H1 (cell line): ENCODE results near the gene RSBN1. TPM values are rescaled to one million over a fixed set of nuclear protein-coding genes. Genes with fewer than 3 reads are reported as not detected.

Experiments
- CTCF ChIA-PET: fragments of 300-600 bp; sonication (Branson Sonifier 250); formaldehyde crosslinking; loops from one replicate; lab custom pipeline; 2021; ENCODE audit not compliant: partially characterized antibody; lab: Charles Lee
- POLR2A ChIA-PET: fragments of 300-600 bp; sonication (Branson Sonifier 250); formaldehyde crosslinking; loops from one replicate; lab custom pipeline; 2021; ENCODE audit warnings: inconsistent platforms; ENCODE audit not compliant: partially characterized antibody; lab: Charles Lee
- DNase-seq, 2 experiments: peaks; one replicate each; pipeline versions ENCODE4 v3.0.0 to v3.0.0-alpha.2; 2010 to 2022; ENCODE audit warnings: low spot score in 2 of 2, low read depth in 1 of 2, mixed read lengths in 1 of 2
- FAIRE-seq: peaks from 2 replicates; lab custom pipeline; 2011; peaks lifted over from hg19 to GRCh38; lab: Jason Lieb, UNC
- H2AFZ ChIP-seq: 2 replicates; pipeline ENCODE4 v1.8.1; 2012; ENCODE audit warnings: low read length, inconsistent platforms
- H2AK5ac ChIP-seq: 2 replicates; pipeline ENCODE4 v1.6.1; 2013; ENCODE audit warnings: low read depth, low read length
- H2BK120ac ChIP-seq: replicated peaks from 2 replicates; pipeline ENCODE3; 2013; ENCODE audit warnings: low read depth, low read length, inconsistent platforms
- H2BK12ac ChIP-seq: 2 replicates; pipeline ENCODE4 v1.6.1; 2013; ENCODE audit warnings: low read depth, low read length
- H2BK15ac ChIP-seq: 2 replicates; pipeline ENCODE4 v1.6.1; 2013; ENCODE audit warnings: low read length
- H2BK20ac ChIP-seq: 2 replicates; pipeline ENCODE4 v1.6.1; 2013; ENCODE audit warnings: low read length
- H2BK5ac ChIP-seq: 2 replicates; pipeline ENCODE4 v1.6.1; 2013; ENCODE audit warnings: low read depth, low read length
- H3K14ac ChIP-seq: 2 replicates; pipeline ENCODE4 v1.6.1; 2013; ENCODE audit warnings: inconsistent platforms; ENCODE audit not compliant: insufficient read length
- H3K18ac ChIP-seq: 2 replicates; pipeline ENCODE4 v1.6.1; 2013; ENCODE audit warnings: low read length; ENCODE audit errors: extremely low read depth
- H3K23ac ChIP-seq: 2 replicates; pipeline ENCODE4 v1.6.1; 2013; ENCODE audit warnings: inconsistent platforms; ENCODE audit not compliant: insufficient read length
- H3K23me2 ChIP-seq: 2 replicates; pipeline ENCODE4 v1.6.1; 2013; ENCODE audit warnings: low read depth, low read length
- H3K27ac ChIP-seq: 2 replicates; pipeline ENCODE4 v1.6.1; 2011; ENCODE audit warnings: low read depth, low read length, inconsistent platforms
- H3K27me3 ChIP-seq, 4 experiments: replicated peaks in 1 of 4; 1 replicate in 1 of 4; 2 replicates in 3 of 4; pipeline versions ENCODE4 v1.6.1 to v1.8.1; 2011 to 2013; ENCODE audit warnings: low read length in 3 of 4, mild to moderate bottlenecking in 3 of 4, inconsistent platforms in 2 of 4, mixed read lengths in 2 of 4, moderate library complexity in 1 of 4; ENCODE audit not compliant: control insufficient read depth in 3 of 4, insufficient read depth in 3 of 4; ENCODE audit errors: extremely low read depth in 1 of 4
- H3K36me3 ChIP-seq, 4 experiments: 2 replicates each; pipeline versions ENCODE4 v1.6.1 to v1.8.1; 2011 to 2013; ENCODE audit warnings: mild to moderate bottlenecking in 4 of 4, low read length in 3 of 4, moderate library complexity in 2 of 4, control low read depth in 1 of 4, inconsistent platforms in 1 of 4; ENCODE audit not compliant: insufficient read depth in 4 of 4, control insufficient read depth in 2 of 4
- H3K4ac ChIP-seq: replicated peaks from 2 replicates; pipeline ENCODE3; 2013; ENCODE audit warnings: low read length, low read depth, mixed read lengths, inconsistent platforms; ENCODE audit not compliant: insufficient read length
- H3K4me1 ChIP-seq, 4 experiments: replicated peaks in 1 of 4; 1 replicate in 1 of 4; 2 replicates in 3 of 4; pipeline versions ENCODE4 v1.6.1 to v1.8.1; 2011 to 2013; ENCODE audit warnings: low read length in 3 of 4, inconsistent platforms in 2 of 4, mixed read lengths in 1 of 4; ENCODE audit not compliant: insufficient read depth in 4 of 4, control insufficient read depth in 3 of 4
- H3K4me2 ChIP-seq, 2 experiments: 2 replicates each; pipeline versions ENCODE4 v1.6.1 to v1.8.1; 2011 to 2013; ENCODE audit warnings: low read depth in 2 of 2, low read length in 2 of 2, control low read depth in 1 of 2, inconsistent platforms in 1 of 2, mild to moderate bottlenecking in 1 of 2; ENCODE audit not compliant: insufficient read depth in 1 of 2
- H3K4me3 ChIP-seq, 4 experiments: fragments of 200-600, 300-600 bp in 1 of 4; sonication (generic), shearing (Covaris generic), sonication (Bioruptor Twin) in 1 of 4; 2 replicates each; pipeline versions ENCODE4 v1.5.1 to v1.8.1; 2011 to 2016; ENCODE audit warnings: low read length in 4 of 4, low read depth in 3 of 4, control low read depth in 2 of 4, inconsistent platforms in 2 of 4, mild to moderate bottlenecking in 2 of 4, mixed read lengths in 1 of 4, moderate library complexity in 1 of 4; ENCODE audit not compliant: insufficient read depth in 2 of 4; ENCODE audit errors: extremely low read depth in 1 of 4
- H3K56ac ChIP-seq: replicated peaks from 2 replicates; pipeline ENCODE3; 2013; ENCODE audit warnings: low read depth, mild to moderate bottlenecking, mixed read lengths, low read length, inconsistent platforms; ENCODE audit not compliant: insufficient read length
- H3K79me1 ChIP-seq: 2 replicates; pipeline ENCODE4 v1.6.1; 2013; ENCODE audit warnings: low read depth, low read length, control low read depth
- H3K79me2 ChIP-seq, 2 experiments: 2 replicates each; pipeline versions ENCODE4 v1.6.1 to v1.8.1; 2012 to 2013; ENCODE audit warnings: low read length in 2 of 2, mild to moderate bottlenecking in 2 of 2, inconsistent platforms in 1 of 2; ENCODE audit not compliant: insufficient read depth in 2 of 2, control insufficient read depth in 1 of 2
- H3K9ac ChIP-seq, 4 experiments: replicated peaks in 1 of 4; 1 replicate in 1 of 4; 2 replicates in 3 of 4; pipeline versions ENCODE4 v1.6.1 to v1.8.1; 2011 to 2013; ENCODE audit warnings: low read depth in 3 of 4, low read length in 3 of 4, control low read depth in 2 of 4, mild to moderate bottlenecking in 2 of 4, moderate library complexity in 2 of 4, inconsistent platforms in 1 of 4; ENCODE audit errors: extremely low read depth in 1 of 4
- H3K9me3 ChIP-seq, 2 experiments: 2 replicates each; pipeline versions ENCODE4 v1.6.1 to v1.8.1; 2012 to 2013; ENCODE audit warnings: mild to moderate bottlenecking in 2 of 2, moderate library complexity in 2 of 2, control low read depth in 1 of 2, inconsistent platforms in 1 of 2, low read depth in 1 of 2, low read length in 1 of 2, mixed read lengths in 1 of 2; ENCODE audit not compliant: insufficient read depth in 2 of 2
- H4K20me1 ChIP-seq, 2 experiments: replicated peaks in 1 of 2; 2 replicates each; pipeline versions ENCODE3 to v1.8.1; 2011 to 2013; ENCODE audit warnings: inconsistent platforms in 2 of 2, low read length in 2 of 2, mild to moderate bottlenecking in 1 of 2; ENCODE audit not compliant: insufficient read depth in 2 of 2, control insufficient read depth in 1 of 2
- H4K5ac ChIP-seq: 2 replicates; pipeline ENCODE4 v1.6.1; 2013; ENCODE audit warnings: low read length, low read depth, mixed read lengths, inconsistent platforms; ENCODE audit not compliant: insufficient read length
- H4K8ac ChIP-seq: 2 replicates; pipeline ENCODE4 v1.8.0; 2013; ENCODE audit warnings: mild to moderate bottlenecking, moderate library complexity, low read length, inconsistent platforms; ENCODE audit not compliant: insufficient read depth; ENCODE audit errors: extremely low read depth
- H4K91ac ChIP-seq: replicated peaks from 2 replicates; pipeline ENCODE3; 2013; ENCODE audit warnings: low read length, mixed read lengths, inconsistent platforms; ENCODE audit not compliant: insufficient read length
- RXRA ChIP-seq: IDR thresholded peaks from 2 replicates; pipeline ENCODE4 v1.6.1; 2011; ENCODE audit warnings: low read depth, mild to moderate bottlenecking, low read length, moderate library complexity; ENCODE audit not compliant: insufficient read depth
- TAF7 ChIP-seq: optimal IDR thresholded peaks from 2 replicates; pipeline ENCODE3; 2011; ENCODE audit warnings: low read depth, mild to moderate bottlenecking, inconsistent platforms, low read length, moderate library complexity, borderline replicate concordance
- WGBS, 2 experiments: shearing (Covaris generic) in 1 of 2; methylation state at CpG; one replicate each; pipeline versions ENCODE4 v1.1.6 to v1.1.7; 2013 to 2015; ENCODE audit warnings: low lambda C conversion rate in 2 of 2, mixed read lengths in 2 of 2, inconsistent platforms in 1 of 2, low coverage in 1 of 2, missing lambda C conversion rate in 1 of 2; ENCODE audit not compliant: insufficient replicate concordance in 2 of 2, insufficient coverage in 1 of 2, insufficient read length in 1 of 2; ENCODE audit errors: extremely low coverage in 1 of 2, missing lambda C conversion rate in 1 of 2; 5-methylcytosine and 5-hydroxymethylcytosine counted together
- polyA plus RNA-seq, 7 experiments: library from polyadenylated mRNA; depleted of rRNA in 3 of 7; stranded (reverse) in 5 of 7; unstranded in 2 of 7; fragments of >200 nt in 5 of 7; fragments of 200-250 nt in 2 of 7; gene quantifications; 1 replicate in 5 of 7; 2 replicates in 1 of 7; 4 replicates in 1 of 7; pipeline versions ENCODE4 v1.2.1 to v1.2.3, GENCODE V29; 2011 to 2013; ENCODE audit warnings: missing spikeins in 2 of 7, mixed read lengths in 2 of 7
- total RNA-seq: library from RNA; stranded (reverse); fragmentation: NEBNext Ultra II Directional; extraction: Animal tissue kit (Norgen Biotek cat#: 25700); gene quantifications from 2 replicates; pipeline ENCODE4 v1.2.1, GENCODE V29; 2021

The RSBN1 gene
- total and polyA plus RNA-seq, 2 of the 8 experiments (the other 6 are each of a cell fraction or from before 2014, with no cell fraction given): 4.2 to 17.6 TPM

DNA sequence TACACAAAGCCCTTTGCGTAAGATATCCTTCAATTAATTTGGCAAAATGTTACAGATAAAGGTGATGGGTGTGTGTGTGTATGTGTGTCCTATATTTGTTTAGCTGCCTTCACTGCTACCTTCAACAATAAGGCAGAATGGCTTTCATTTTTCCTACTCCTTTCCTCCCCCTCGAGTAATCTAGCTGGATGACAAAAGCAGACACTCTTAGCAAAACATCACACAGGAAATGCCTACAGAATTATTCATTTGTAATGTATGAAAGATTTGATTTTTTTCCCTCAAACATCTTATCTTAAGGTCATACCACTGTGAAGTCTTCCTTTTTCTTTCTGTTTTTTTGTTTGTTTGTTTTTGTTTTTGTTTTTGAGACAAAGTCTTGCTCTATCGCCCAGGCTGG is 48.6 kb upstream of the RSBN1 start:
- ChIA-PET POLR2A (no interaction called here), CTCF (interaction anchor here (1.1 to 1.2 kb wide), 2 partner anchors 9 to 17 kb away, joined by 4 read pairs; no protein-coding TSS in a partner anchor)
- Histone ChIP-seq H3K23me2 (no peaks in the 10 kb centered on the region), H2BK15ac (no peak overlapping the region), H2AK5ac (no peak overlapping the region), H3K14ac (no peak overlapping the region), H4K91ac (no peak overlapping the region), H4K5ac (no peak overlapping the region), H4K8ac (no peak overlapping the region), H3K79me1 (no peaks in the 10 kb centered on the region), H3K4ac (no peak overlapping the region), H3K18ac (no peak overlapping the region), H4K20me1 (no peaks in the 10 kb centered on the region), H3K9me3 (no peaks in the 10 kb centered on the region), H3K27me3 (no peaks in the 10 kb centered on the region), H3K27ac (no peak overlapping the region), H2BK5ac (no peak overlapping the region), H2BK12ac (no peak overlapping the region), H2BK120ac (no peak overlapping the region), H3K79me2 (no peaks in the 10 kb centered on the region), H3K4me2 (no peak overlapping the region), H2BK20ac (no peak overlapping the region), H3K4me3 (no peak overlapping the region), H2AFZ (no peak overlapping the region), H3K56ac (no peak overlapping the region), H3K36me3 (no peaks in the 10 kb centered on the region), H3K4me1 (no peaks in the 10 kb centered on the region), H3K9ac (no peak overlapping the region), H3K23ac (no peak overlapping the region)
- no peak for DNase-seq
- WGBS, 2 experiments: 92% methylated on average over 3 of the region's 3 CpGs; no CpG with 5 or more reads in 1 of the 2 experiments
- no peak for FAIRE-seq
- TF ChIP-seq RXRA (no peak), TAF7 (no peak)
